ENCODE data around the gene SLIT1. TPM values are rescaled to one million over a fixed set of nuclear protein-coding genes. Genes with fewer than 3 reads are reported as not detected.

SLIT1 gene
- polyA plus RNA-seq, 5 donors: 3.7 to 8.0 (median 4.4) TPM

DNA sequence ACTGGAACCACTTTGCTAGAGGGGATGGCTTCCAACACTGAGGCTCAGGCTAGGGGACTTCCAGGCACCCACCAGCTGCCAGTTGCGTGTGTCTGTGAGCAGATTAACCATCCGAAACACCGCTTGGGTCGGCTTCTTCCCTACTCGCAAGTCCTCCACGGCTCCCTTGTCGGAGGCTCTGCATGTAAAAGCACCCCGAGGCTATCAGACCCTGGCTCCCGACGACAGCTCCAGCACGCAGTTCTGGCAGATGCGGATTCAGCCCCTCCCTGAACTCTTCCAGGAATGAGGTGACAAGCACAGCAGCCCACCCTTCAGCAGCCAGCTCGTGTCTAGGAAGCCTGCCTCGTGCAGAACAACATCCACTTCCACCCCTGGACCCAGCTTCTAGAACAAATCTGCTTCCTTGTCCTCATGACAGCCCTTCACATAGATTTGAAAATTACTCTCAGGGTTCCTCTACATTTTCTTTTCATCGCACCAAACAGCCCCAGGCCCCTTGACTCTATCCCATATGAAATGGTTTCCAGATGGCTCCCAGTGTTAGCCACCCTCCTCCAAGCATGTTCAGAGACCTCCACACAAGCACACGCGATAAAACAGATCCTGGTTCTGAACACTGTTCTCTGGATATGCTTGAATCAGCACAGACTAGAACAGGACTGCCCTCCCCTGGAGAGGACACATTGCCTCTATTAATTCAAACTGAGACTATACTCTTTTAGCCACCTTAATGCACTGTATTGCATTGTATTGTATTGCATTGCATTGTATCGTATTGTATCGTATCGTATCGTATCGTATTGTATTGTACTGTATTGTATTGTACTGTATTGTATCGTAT, 44.6 kb downstream of the SLIT1 start:
- DNase-seq: peak; percentile 56 to 60

- peak; percentile 69 for DNase-seq
Observed at GRCh38 chr10:97140049-97140846, 45.5 kb downstream of the SLIT1 start.

GRCh38 chr10:97139651-97140048, 46.1 kb downstream of the SLIT1 start:
- no peak for DNase-seq

DNA sequence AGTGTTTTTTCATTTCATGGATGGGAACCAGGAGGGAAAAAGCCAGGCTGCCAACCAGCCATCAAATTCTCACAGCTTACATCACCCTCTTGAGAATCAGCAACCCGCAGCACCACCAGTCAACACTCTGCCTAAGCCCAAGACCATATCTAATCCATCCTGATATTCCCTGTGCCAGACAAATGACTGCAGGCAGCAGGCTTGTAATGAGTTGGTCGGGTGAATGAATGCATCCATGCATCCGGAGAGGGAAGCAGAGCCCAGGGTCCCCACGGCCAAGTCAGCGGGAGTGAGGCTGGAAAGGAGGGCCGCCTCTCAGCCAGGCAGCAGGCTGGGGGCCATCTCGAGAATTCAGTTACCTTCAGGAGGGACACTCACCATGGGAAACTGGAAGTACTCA, 46.9 kb downstream of the SLIT1 start:
- DNase-seq: no peak

DNA sequence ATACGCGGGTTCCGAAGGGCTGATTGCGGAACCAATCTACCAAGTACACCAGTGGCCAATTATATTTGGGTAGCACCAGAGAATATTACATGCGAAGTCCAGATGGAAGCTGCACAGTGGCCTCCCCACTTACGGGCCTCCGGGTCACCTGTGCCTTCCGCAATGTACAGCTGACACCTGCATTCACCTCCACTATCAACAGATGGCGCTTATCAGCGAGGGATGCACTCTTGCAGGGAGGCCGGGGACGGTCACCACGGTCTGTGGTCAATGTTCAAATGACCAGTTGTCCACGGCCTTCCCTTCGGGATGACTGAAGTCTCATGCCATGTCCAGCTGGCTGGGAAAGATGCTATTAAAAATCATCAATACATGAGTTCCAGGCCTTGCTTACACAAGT, 47.6 kb downstream of the SLIT1 start:
- no peak for DNase-seq

DNA sequence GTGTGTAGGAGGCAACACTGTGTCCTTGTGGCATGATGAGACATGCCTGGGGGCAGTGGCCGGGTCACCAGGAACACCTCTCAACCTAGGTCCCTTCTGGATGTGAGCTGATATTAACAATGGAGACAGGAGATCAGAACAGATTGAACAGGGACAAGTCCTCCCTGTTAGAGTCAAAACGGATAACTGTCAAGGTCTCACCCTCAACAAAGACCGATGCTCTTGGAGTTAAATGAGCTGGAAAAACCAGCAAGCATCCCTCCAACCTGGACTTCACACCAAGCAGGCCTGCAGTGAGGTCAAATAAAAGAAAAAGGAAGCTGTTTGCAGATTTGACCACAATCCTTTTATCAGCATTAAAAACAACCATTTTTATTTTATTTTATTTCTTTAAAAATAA, 49.0 kb downstream of the SLIT1 start:
- DNase-seq: no peak

DNA sequence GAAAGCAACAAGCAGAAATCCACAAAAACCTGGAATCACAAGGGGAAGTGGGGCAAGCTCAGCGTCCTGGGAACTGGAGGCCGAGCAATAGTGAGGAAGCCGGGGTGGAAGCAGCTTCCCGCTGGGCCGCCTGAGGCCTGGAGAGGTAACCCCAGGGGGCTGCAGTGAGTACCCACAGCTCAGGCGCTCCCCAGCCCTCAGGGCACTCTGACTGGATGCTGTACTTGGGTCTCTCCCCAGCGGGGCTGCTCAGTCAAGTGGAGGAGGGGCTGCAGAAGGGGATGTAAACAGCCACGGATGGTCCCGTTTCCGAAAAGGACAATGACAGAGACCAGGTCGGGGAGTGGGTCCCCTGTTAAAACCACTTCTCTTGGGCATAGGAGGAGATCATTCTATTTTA, 50.3 kb downstream of the SLIT1 start:
- no peak for DNase-seq

DNA sequence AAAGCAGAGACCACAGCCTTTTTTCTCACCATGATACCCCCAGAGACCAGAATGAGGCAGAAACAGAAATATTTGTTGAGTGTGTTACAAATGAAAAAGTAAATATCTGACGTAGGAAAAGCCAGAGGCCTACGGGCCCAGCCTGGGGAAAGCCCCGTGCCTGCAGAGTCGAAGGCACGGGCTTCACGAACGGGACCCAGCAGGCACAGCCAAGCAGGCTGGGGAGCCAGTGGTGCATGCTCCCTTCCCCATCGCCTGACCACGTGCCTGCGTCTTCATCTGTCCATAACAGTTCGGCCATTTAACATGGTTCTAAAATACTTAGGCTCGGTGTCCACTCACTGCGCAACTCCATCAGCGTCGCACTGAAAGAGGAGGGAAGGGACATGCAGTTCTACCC, 50.8 kb downstream of the SLIT1 start:
- no peak for DNase-seq

DNA sequence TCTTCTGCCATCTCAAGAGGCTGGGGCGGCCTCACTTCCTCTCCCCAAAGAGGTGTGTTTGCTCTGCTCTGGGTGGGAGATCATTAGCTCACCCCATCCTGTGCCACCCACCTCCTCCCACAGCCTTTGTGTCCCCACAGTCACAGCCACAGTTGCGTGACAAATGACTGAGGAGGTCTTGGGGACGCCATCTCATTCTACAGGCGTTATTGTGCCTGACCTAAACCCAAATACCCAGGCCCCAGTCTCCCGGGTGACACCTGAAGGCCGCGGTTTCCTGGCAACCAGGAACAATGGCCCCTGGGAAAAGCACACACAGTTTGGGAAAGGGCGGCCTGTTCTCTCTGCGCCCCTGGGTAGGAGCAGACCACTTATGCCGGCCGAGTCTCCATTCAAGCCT, 51.6 kb downstream of the SLIT1 start:
- DNase-seq: no peak

- DNase-seq: no peak
Observed at GRCh38 chr10:97132273-97132672, 53.5 kb downstream of the SLIT1 start.

- peak; percentile 77 to 79 for DNase-seq
Observed at GRCh38 chr10:97131666-97132065, 54.1 kb downstream of the SLIT1 start.

- DNase-seq: no peak
Observed at GRCh38 chr10:97131181-97131628, 54.6 kb downstream of the SLIT1 start.

DNA sequence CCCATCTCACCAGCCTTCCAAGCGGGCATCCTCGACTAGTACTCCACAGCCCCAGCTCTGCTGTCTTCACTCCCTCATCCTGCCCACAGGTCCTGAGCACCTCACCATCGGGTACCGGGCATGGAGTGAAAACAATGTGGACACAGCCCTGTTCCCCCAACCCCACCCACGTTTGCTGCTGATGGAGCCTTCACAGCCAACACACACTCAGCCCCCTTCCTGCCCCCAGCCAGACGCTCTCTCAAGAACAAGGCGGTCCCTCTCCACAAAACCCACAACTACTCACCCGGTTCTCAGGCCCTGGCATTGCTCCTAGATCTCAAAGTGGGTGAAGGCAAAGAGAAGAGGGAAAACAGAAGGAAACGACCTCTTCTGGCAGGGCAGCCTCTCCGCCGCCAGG, 56.1 kb downstream of the SLIT1 start:
- DNase-seq: peak in 1 of 2 donors; percentile 65

GRCh38 chr10:97128516-97129154, 57.1 kb downstream of the SLIT1 start:
- DNase-seq: no peak

DNA sequence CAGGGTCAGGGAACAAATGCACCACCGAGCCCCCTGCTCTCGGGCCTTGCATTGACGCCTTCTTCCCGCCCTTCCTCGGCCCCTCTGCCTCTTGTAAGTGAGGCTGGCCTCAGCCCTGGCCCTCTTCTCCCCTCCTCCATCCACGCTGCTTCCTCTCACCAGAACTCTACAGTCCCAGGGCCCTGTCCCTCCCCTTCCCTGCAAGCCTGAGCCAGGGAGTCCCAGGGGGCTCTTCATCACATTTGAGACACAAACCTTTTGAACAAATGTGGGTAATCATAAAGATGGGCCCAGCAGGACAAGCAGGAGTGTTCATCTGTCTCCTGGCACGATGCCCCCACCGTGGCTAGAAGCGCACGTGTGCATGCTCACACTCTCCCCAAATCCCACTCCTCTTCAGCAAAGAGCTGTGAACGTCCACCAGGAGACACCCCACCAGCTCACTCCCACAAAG, 57.7 kb downstream of the SLIT1 start:
- DNase-seq: no peak

- DNase-seq: no peak
Observed at GRCh38 chr10:97127509-97127908, 58.2 kb downstream of the SLIT1 start.

DNA sequence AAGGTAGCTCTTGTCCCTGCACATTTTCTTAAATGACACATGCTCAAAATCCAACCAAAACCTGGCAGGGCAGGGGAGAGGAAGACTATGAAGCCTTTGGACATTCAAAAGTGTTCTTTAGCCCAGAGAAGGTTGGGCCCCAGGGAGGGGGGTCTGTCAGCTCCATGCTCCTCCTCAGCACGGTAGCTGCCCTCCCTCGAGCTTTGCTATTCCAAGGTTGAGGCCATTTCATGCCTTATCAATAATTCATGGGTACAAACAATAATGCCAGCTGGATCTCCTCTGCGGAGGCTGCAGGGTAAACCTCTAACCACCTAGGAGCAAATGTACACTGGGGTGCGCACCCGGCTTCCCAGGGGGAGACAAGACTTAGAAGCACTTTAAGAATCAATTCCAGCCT, 61.5 kb downstream of the SLIT1 start:
- DNase-seq: no peak

DNA sequence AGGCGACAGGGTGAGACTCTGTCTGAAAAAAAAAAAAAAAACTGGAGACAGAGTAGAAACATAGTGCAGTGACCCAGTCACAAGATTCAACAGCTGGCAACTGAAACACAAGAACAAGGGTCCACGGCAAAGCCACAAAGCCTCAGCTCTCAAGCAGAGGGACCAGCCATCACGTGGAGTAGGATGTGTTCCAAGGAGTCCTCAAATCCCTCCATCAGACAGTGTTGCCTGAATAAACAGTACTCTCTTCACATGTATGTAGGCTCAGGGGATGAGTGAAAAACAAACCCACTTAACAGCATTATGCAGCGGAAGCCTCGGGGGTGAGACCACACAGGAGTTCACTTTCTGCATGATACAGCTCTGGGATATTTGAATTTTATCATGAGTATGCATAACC, 62.0 kb downstream of the SLIT1 start:
- no peak for DNase-seq

GRCh38 chr10:97121041-97121440, 64.7 kb downstream of the SLIT1 start:
- no peak for DNase-seq

DNA sequence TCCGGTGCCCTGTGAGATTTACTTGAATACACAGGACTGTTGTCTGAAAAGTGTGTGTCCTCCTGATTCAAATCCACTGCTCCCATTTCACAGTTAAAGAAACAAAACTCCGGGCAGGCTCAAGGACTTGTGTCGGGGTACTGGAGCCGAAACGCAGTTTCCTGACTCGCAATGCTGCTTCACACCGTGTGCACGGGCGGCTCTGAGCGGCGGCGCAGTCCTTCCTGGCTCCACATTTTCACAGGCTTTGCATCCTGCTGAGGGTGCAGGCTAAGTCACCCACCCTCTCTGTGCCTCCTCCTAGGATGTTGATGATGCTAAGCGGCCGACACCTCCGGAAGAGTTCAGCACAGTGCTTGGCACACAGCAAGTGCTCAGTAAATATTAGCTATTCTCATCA, 65.4 kb downstream of the SLIT1 start:
- no peak for DNase-seq

GRCh38 chr10:97119058-97119745, 66.6 kb downstream of the SLIT1 start:
- no peak for DNase-seq

GRCh38 chr10:97117372-97117771, 68.4 kb downstream of the SLIT1 start:
- no peak for DNase-seq
